Midbrain (tissue), 1 donor: ENCODE results near the gene CCDC112.
"Not testable (repeated sequence)": the region's sequence is repeated elsewhere in the genome, so short reads cannot be mapped to it uniquely, and the experiment has no call there.

Experiments used
- DNase-seq: peaks from one replicate; lab custom pipeline; 2025; lab: John Stamatoyannopoulos, UW

Gene CCDC112

GRCh38 chr5:115260248-115260647 is 36.2 kb downstream of the CCDC112 start:
- no peak for DNase-seq

GRCh38 chr5:115257981-115258380 is 38.5 kb downstream of the CCDC112 start:
- DNase-seq, result no peak

GRCh38 chr5:115249379-115249778 is 47.1 kb downstream of the CCDC112 start:
- not testable (repeated sequence) for DNase-seq

GRCh38 chr5:115246361-115246991 is 50.0 kb downstream of the CCDC112 start:
- DNase-seq, result peak; percentile 20

GRCh38 chr5:115243412-115243811 is 53.0 kb downstream of the CCDC112 start:
- DNase-seq, result no peak

- DNase-seq, result no peak
Measured at GRCh38 chr5:115241881-115242642, 54.4 kb downstream of the CCDC112 start.

GRCh38 chr5:115237066-115237465 is 59.4 kb downstream of the CCDC112 start:
- DNase-seq, result no peak

- DNase-seq, result no peak
Measured at GRCh38 chr5:115236599-115236998, 59.9 kb downstream of the CCDC112 start.

GRCh38 chr5:115231598-115231997 is 64.9 kb downstream of the CCDC112 start:
- no peak for DNase-seq

- DNase-seq, result no peak
Measured at GRCh38 chr5:115229606-115230005, 66.8 kb downstream of the CCDC112 start.

GRCh38 chr5:115227281-115227680 is 69.2 kb downstream of the CCDC112 start:
- DNase-seq, result no peak
